Measurements from ENCODE around the gene HIPK2.

The HIPK2 gene

GRCh38 chr7:139718141-139718540, 59.7 kb downstream of the HIPK2 start:
- in situ Hi-C loops (cut with MboI; ENCODE audit: low sequenced_read_pairs): no loop called here

DNA sequence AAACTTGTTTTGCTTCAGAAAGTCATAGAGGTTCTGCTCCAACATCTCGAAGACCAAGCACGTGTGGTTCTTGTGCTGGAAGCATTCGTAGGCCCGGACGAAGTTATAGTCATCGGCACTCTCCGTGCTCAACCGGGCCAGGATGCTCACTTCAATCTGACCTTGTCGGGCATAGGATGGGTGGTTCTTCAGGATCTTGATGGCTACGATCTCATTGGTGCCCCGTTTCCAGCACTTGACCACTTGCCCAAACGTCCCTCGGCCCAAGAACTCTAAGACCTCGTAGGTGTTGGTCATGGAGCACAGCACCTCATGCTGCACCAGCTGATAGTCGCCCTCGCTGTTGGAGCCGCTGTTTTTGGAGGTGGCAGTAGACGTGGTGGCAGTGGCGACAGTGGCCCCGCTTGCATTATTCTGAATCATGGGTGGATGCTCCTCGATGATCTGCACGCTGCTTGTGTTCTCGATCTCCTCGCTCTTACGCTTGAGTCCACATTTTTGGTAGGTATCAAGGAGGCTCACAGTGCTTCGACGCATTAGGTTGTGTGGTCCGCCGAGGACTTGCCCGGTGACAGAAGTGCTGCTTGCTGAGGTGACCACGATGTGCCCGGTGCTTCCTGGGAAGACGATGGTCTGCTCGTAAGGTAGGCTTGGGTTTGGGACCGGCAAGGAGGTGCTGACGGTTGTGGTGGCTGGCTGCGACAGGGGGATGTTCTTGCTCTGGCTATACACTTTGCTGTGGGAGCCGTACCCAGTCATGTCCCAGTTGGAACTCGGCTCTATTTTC, 61.4 kb downstream of the HIPK2 start:
- in situ Hi-C loops (cut with MboI; ENCODE audit: low sequenced_read_pairs): no loop called here

DNA sequence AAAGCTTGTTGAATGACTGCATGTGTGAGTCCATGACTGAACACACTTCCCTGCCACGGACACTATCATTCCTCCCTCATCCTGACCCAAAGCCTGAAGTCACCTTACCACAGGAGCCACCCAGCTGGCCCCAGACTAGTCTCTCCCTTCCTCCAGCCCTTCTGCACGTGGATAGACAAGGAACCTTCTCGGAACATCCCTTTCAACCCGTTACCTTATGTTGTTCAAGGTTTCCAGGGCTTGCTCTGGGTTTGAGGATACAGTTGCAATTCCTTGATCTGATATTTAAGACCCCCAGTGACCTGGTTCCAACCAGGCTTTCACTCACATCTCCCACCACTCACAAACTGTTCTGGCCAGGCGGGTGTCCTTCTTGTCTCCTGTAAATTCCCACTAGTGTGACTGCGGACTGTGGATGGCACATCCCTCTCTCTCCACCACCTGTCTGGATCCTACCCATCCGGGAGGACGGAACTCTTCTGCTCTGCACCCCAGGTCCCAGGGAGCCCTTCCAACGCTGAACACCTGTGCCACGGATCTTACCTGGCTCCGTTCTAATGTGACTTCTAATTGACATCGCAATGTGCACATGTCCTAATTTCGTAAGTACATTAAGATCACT, 62.5 kb downstream of the HIPK2 start:
- in situ Hi-C loops (cut with MboI; ENCODE audit: low sequenced_read_pairs): no loop called here

- in situ Hi-C loops (cut with MboI; ENCODE audit: low sequenced_read_pairs): no loop called here
These were observed 63.5 kb downstream of the HIPK2 start for GRCh38 chr7:139714163-139714901.

DNA sequence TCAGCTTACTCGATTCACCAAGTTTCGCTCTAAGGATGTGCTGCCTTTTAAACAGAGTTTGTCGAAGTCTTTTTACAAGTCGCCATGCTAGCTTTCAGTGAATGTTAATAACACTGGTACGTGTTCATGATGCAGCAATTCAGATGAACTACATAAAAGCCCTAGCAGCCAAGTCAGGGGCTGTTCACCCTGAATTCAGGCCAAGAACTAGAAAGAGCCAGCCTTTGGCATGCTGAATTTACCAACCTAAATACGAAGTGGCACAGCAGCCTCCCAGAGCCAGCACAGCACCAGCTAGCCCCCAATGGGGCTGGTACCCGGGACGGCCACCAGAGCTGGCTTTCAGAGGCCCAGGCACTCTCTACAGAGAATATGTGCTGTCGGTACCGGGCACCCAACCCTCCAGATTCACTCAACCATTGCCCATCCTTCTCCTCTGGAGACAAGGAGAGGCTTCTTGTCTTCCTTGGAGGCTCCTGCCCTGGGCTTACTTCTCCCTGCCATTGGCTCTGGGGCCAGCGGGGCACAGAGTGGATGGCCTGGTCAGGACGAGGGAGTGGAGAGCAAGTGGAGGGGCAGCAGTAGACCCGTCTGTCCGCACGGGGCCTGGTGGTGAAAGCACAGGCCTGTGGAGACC, 64.2 kb downstream of the HIPK2 start:
- in situ Hi-C loops (cut with MboI; ENCODE audit: low sequenced_read_pairs): no loop called here

- in situ Hi-C loops (cut with MboI; ENCODE audit: low sequenced_read_pairs): no loop called here
These were observed 64.7 kb downstream of the HIPK2 start for GRCh38 chr7:139713061-139713460.

DNA sequence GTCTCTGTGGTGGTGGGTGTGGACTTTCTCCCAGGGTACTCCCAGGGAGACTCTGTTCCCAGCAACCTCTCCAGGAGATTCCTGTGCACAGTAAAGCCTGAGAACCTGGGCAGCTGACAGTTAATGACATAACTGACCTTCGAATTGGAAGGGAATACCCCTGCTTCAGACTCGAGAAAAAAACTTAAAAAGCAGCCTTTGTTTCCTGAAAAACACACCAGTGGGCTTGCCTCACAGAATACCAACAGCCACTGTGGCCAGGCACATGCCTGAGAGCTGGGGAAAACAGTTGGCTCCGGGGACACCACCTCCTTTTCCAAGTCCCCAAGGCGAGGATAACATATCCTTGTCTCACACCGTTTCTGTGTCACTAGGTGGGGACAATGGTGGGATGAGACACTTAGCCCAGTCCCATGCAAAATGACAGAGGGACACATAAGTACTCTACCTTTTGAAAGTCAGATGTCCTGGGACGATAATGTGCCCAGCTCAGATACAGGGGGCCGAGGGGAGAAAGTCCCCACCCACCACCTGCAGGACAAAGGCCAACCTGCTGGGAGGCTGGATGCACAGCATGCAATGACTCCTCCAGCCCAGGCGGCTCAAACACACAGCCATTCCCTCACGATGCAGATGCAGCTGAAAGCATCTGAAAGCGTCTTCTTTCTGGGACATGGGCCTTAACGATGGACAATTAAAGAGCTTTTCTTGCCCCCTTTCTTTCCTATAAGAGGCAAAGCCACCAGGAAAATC, 65.6 kb downstream of the HIPK2 start:
- in situ Hi-C loops (cut with MboI; ENCODE audit: low sequenced_read_pairs): no loop called here

- in situ Hi-C loops (cut with MboI; ENCODE audit: low sequenced_read_pairs): no loop called here
These were observed 67.8 kb downstream of the HIPK2 start for GRCh38 chr7:139710036-139710435.

DNA sequence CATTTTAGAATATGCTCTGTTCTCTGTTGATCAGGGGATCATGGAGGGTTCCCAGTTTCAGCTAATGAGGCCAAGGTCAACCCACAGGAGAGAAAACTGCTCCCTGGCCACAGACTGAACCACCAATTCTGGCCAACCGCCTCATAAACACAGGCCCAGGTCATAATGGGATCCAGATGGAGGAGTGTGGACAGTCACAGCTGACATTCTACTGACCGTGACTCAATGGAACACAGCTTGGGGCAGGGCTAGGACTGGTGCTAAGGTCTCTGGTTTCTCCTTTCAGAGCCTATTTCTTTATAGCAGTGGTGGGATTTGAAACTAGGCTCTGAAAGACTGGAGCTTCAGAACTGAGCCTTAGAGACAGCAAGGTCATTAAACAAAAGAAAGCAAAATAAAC, 68.3 kb downstream of the HIPK2 start:
- in situ Hi-C loops (cut with MboI; ENCODE audit: low sequenced_read_pairs): no loop called here

DNA sequence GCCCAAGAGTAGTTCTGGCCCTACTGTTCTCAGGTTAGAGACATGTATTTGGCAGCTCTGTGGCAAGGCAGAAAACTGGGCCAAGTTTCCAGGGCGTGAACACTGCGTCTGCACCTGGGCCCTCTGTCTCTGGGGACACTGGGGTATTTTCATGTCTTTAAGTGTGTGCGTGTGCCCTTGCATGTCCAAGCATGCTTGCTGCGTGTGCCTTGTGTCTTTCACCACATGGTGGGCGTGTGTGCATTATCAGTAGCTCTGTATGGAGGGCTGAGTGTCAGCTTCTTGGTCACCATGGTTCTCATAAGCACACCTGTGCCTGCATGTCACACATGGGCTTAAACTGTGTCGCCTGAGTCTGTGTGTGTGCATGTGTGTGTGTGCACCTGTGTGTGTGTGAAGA, 69.3 kb downstream of the HIPK2 start:
- in situ Hi-C loops (cut with MboI; ENCODE audit: low sequenced_read_pairs): no loop called here

DNA sequence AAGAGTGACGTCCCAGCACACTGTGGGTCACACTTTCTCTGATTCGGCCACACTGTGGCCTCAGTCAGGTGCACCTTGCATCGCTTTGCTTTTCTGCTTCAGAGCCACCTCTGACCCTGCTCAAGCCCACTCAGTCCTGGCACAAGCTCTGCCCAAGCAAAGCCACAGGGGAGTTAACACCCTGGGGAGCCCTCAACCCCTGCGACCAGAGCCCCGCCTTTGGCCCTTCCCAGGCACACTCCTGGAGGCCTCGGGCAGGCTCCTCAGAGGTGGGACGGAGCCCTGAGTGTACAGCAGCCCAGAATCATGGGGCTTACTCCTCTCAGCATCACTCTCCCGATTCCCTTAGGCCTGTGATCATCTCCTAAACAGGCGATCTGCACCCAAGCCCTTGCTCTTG, 71.0 kb downstream of the HIPK2 start:
- in situ Hi-C loops (cut with MboI; ENCODE audit: low sequenced_read_pairs): no loop called here

- in situ Hi-C loops (cut with MboI; ENCODE audit: low sequenced_read_pairs): no loop called here
These were observed 73.4 kb downstream of the HIPK2 start for GRCh38 chr7:139704308-139704879.

- in situ Hi-C loops (cut with MboI; ENCODE audit: low sequenced_read_pairs): no loop called here
These were observed 74.1 kb downstream of the HIPK2 start for GRCh38 chr7:139703487-139704307.

DNA sequence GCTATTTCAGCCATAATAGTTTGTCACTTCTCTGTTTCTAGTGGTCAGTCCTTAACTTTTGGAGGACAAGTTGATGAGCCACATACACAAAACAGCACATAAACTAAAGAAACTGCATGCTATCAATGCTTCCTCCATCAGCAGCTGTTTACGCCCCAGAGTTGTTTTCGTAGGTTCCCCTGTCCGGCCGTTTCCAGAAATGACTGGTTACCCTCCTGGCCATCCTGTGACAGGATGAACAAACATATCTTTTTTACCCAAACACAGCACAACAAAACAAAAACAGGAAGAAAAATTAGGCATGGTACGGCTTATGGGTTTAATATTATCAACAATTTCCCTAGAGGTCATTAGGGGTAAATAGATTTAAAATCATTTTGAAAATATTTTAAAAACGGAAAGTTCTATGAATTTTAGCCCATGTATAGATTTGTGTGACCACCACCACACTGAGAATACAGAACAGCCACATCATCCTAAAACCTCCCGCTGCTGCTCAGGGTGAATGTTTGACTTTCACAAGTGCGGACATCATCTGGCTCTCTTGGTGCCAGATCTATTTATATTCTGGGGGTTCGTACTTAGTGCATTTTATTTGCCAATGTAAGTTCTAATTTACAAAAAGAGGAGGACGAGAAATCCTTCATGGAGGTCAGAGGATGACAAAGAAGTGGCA, 74.8 kb downstream of the HIPK2 start:
- in situ Hi-C loops (cut with MboI; ENCODE audit: low sequenced_read_pairs): no loop called here

DNA sequence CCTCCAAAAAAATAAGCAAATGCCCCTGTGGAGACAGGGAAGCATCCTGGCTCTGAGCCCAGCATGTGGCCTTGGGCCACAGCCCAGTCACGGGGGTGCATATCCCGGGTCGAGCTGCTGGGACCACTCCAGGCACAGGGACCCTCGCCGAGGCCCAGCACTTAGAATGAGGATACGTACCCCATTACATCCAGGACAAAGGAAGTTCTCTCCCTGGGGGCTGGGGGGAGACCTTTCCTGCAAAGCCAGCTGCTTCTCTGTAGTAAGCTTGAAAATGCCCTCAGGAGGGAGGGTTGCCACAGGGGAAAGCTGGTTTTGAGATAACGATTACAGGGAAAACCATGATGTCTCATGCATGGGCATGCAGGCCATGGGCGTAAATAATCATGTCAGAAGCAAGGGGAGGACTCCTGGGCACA, 75.5 kb downstream of the HIPK2 start:
- in situ Hi-C loops (cut with MboI; ENCODE audit: low sequenced_read_pairs): no loop called here

DNA sequence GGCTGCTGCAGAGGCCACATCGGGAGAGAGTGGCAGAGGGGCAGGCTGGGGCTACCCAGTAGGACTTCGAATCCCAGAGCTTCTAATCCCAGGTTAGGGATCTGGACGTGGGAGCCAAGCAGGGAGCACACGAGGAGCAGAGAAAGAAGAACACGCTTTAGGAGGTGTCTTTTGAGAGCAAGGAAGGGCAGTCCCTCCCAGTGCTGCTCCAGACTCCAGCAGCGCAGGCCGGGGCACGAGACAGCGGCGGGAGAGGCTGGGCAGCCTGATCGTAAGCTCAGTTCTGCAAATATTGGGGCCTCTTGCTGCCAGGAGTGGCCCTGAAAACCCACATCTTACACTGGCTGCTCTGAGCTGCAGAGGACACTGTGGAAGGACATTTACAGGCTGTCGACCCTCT, 75.9 kb downstream of the HIPK2 start:
- in situ Hi-C loops (cut with MboI; ENCODE audit: low sequenced_read_pairs): no loop called here

GRCh38 chr7:139700505-139701235, 77.1 kb downstream of the HIPK2 start:
- in situ Hi-C loops (cut with MboI; ENCODE audit: low sequenced_read_pairs): no loop called here

Measured in HL-60/S4 treated with retinoic acid at 250 ng/mL for 4 days and 3 days (cell line).